Testis (tissue), 2 donors: Measurements from ENCODE around the gene LPAR5.

Source experiments
- CTCF ChIP-seq, 3 experiments: fragments of 450-650 bp in 2 of 3; fragments of 200-600 bp in 1 of 3; sonication (generic) in 1 of 3; IDR thresholded peaks; one replicate each; pipeline ENCODE4 v1.5.1; 2016 to 2019; ENCODE audit warnings: antibody characterized with exemption in 3 of 3, mild to moderate bottlenecking in 2 of 3, moderate library complexity in 1 of 3
- POLR2A ChIP-seq: fragments of 450-650 bp; IDR thresholded peaks from one replicate; pipeline ENCODE4 v1.6.1; 2017; ENCODE audit warnings: antibody characterized with exemption, mild to moderate bottlenecking, moderate library complexity

GRCh38 chr12:6582196-6582595, 53.6 kb downstream of the LPAR5 start:
- TF ChIP-seq CTCF (IDR thresholded peaks at IDR 0.05) (no peak), POLR2A (no peak)
